ENCODE measurements around the gene C14orf132.
"Not testable (repeated sequence)": the region's sequence is repeated elsewhere in the genome, so short reads cannot be mapped to it uniquely, and the experiment has no call there.

The C14orf132 gene

DNA sequence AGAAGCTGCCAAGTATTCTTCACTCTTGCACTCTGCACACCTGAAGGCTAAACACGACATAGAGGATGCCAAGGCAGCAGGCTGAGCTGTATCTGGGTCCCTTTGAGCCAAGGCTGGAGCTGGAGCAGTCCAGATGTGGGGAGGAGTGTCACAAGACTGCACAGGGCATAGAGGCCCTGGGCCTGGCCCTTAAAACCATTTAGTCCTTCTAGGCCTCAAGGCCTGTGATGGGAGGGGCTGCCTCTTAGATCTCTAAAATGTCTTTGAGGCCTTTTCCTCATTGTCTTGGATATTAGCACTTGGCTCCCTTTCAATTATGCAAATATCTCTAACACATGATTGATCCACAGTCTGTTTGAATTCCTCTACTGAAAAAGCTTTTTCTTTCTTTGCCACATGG, 28.0 kb upstream of the C14orf132 start:
- TF ChIP-seq, protein P1, sequence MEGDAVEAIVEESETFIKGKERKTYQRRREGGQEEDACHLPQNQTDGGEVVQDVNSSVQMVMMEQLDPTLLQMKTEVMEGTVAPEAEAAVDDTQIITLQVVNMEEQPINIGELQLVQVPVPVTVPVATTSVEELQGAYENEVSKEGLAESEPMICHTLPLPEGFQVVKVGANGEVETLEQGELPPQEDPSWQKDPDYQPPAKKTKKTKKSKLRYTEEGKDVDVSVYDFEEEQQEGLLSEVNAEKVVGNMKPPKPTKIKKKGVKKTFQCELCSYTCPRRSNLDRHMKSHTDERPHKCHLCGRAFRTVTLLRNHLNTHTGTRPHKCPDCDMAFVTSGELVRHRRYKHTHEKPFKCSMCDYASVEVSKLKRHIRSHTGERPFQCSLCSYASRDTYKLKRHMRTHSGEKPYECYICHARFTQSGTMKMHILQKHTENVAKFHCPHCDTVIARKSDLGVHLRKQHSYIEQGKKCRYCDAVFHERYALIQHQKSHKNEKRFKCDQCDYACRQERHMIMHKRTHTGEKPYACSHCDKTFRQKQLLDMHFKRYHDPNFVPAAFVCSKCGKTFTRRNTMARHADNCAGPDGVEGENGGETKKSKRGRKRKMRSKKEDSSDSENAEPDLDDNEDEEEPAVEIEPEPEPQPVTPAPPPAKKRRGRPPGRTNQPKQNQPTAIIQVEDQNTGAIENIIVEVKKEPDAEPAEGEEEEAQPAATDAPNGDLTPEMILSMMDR (IDR thresholded peaks at IDR 0.05; ENCODE audit: low read length, missing control alignments): no peak
- H3K4me3 ChIP-seq (replicated peaks; ENCODE audit: low read depth, low read length): no peak overlapping the region
- no peak for DNase-seq (ENCODE audit: low read depth)

DNA sequence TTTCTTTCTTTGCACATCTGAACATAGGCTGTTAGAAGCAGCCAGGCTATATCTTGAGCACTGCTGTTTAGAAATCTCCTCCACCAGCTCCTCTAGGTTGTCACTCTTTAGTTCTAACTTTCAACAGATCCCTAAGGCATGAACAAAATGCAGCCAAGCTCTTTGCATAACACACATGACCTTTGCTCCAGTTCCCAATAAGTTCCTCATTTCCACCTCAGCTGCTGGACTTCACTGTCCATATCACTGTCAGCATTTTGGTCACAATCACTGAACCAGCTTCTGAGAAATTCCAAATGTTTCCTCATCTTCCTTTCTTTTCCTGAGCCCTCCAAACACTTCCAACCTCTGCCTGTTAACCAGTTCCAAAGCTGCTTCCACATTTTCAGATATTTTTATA, 27.6 kb upstream of the C14orf132 start:
- H3K4me3 ChIP-seq (replicated peaks; ENCODE audit: low read depth, low read length): no peak overlapping the region
- TF ChIP-seq, protein P1 (IDR thresholded peaks at IDR 0.05; ENCODE audit: low read length, missing control alignments): no peak
- no peak for DNase-seq (ENCODE audit: low read depth)

DNA sequence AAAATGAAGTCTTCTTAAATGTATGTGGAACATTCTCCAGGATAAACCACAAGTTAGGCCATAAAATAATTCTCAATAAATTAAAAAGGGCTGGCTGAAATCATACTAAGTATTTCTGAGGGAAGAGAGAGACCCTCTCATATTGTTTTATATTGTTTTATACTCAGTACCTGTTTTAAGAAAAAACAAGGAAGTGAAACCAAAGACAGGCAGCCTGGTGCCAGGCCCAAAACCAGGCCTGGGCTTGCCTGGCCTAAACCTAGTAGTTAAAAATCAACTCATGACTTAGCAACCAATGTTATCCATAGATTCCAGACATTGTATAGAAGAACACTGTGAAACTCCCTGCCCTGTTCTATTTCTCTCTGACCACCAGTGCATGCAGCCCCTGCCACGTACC, 26.4 kb upstream of the C14orf132 start:
- not testable (repeated sequence) for DNase-seq (ENCODE audit: low read depth)

DNA sequence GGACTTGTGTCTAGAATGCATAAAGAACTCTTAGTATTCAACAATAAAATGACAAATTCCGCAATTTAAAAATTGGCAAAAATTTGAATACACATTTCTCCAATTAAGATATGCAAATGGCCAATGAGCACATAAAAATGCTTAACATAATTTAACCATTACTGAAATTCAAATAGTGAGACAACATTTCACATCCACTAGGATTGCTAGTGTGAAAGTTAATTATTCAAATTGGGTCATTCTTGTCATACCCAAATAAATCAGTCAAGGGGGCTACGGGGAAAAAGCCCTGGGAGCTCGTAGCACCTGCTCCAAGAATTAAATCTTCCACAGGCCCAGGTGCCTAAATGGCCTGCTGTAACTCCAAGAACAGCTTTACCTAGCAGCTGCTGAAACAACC, 25.0 kb upstream of the C14orf132 start:
- no peak overlapping the region for H3K4me3 ChIP-seq (replicated peaks; ENCODE audit: low read depth, low read length)
- no peak for DNase-seq (ENCODE audit: low read depth)
- TF ChIP-seq, protein P1 (IDR thresholded peaks at IDR 0.05; ENCODE audit: low read length, missing control alignments): no peak

More for the DNA sequence above, 26.4 kb upstream of the C14orf132 start:
- not testable (repeated sequence) for H3K4me3 ChIP-seq (replicated peaks; ENCODE audit: low read depth, low read length)

DNA sequence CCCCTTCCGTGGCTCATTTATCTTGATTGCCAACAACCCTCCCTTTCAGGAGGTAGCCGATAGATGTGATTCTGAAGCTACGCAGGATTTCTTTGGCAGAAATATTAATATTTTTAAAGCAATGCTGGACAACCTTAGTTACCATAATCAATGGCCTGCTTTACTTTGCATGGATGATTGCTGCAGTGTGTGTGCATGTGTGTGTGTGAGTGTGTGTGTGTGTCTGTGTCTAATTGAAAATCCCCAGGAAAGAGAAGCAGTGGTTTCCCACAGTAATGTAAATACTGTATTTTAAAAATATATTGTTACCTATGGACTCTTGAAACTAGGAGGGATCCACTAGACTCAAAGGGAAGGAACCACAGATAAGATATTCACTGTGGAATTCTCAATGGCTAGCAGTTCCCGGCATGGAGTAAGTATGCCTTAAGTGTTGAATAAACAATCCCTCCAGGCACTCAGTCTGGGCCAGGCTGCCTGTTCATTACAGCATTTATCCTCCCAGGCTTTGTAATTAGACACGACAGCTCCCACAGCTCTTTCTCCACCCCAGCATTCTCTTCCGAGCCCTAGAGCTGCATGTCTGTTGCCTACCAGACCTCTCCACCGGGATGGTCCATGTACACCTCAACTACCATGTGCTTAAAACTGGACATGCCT, 22.5 kb upstream of the C14orf132 start:
- H3K4me3 ChIP-seq (replicated peaks; ENCODE audit: low read depth, low read length): no peak overlapping the region
- no peak for DNase-seq (ENCODE audit: low read depth)
- TF ChIP-seq, protein P1 (IDR thresholded peaks at IDR 0.05; ENCODE audit: low read length, missing control alignments): no peak

DNA sequence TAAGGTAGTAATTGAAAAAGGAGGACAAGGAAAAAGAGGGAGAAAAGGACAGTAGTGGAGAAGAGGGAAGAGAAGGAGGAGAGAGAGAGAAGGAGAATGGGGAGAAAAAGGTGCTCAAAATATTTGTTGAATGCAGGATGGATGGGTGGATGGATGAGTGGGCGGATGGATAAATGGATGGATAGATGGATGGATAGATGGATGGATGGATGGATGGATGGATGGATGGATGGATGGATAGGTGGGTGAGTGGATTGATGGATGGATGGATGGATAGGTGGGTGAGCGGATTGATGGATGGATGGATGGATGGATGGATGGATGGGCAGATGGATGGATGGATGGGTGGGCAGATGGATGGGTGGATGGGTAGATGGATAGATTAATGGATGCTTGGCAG, 21.3 kb upstream of the C14orf132 start:
- H3K4me3 ChIP-seq (replicated peaks; ENCODE audit: low read depth, low read length): no peak overlapping the region

DNA sequence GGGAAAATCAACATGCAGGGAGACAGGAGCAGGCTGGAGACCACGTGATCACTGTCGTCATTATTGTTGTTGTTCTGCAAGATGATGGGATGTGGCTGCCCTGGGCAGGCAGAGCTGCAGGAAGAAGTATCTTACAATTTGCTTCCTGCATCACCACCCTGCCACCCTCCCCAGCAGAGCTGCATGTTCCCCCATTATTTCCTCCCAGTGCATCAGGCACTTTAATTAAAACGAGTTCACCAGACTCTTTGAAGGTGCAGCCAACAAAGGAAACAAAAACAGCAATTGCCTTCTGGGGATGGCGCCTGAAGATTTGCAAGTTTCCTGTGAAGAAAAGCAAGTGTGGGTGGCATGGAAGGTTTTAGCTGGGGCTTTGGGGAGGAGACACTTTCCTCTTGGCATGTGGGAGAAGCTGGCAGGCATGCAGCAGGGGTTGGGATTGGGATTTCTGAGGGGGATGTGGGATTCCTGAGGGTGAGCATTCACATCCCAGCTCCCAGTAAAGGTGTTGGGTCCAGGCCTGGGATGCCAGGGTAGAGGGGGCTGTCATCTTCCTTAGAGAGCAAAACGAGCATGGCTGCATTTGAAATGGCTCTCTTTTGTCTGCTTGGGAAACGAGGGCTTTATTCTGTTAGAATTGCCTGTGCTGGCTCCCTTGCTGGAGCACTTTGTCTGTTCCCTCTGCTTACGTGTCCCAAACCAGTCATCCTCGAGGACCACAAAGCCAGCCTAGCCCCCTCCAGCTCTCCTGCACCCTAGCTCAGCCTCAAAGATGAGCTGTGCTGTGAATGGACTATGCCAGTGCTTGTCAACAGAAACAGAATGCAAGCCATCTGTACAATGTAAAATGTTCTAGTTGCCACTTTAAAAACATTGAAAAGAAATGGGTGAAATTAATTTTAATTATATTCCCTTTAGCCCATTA, 11.5 kb upstream of the C14orf132 start:
- TF ChIP-seq, protein P1 (IDR thresholded peaks at IDR 0.05; ENCODE audit: low read length, missing control alignments): no peak
- no peak for DNase-seq (ENCODE audit: low read depth)
- no peak overlapping the region for H3K4me3 ChIP-seq (replicated peaks; ENCODE audit: low read depth, low read length)

More for the DNA sequence above, 21.3 kb upstream of the C14orf132 start:
- TF ChIP-seq, protein P1 (IDR thresholded peaks at IDR 0.05; ENCODE audit: low read length, missing control alignments): no peak
- DNase-seq (ENCODE audit: low read depth): no peak
